C4-2B (cell line): ENCODE data around the gene SLC25A48.

Source experiments
- CTCF ChIP-seq: fragments of 450-650 bp; conservative IDR thresholded peaks from 2 replicates; pipeline ENCODE4 v1.5.1; 2017; ENCODE audit warnings: mild to moderate bottlenecking
- ZFX ChIP-seq: fragments of 450-650 bp; IDR thresholded peaks from 2 replicates; pipeline ENCODE4 v1.6.1; 2017

DNA sequence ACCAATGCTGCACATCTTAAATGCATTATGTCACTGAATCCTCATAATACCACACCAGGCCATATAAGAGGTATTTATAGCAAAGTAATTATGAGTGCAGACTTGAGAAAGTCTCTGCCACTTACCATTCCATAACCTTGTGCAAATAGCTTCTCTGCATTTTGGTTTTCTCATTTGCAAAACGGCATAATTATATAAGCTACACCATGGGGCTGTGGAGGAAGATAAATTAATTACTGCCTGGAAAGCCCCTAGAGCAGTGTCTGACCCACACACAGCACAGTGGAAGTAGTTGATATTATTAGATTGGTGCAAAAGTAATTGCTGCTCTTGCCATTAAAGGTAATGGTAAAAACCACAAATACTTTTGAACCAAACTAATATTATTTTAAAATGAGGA lies 70.7 kb downstream of the SLC25A48 start:
- TF ChIP-seq CTCF, result no peak
- TF ChIP-seq ZFX, result no peak
